NCI-H187 (cell line): ENCODE results near the gene LRRC4C.
"Not testable (repeated sequence)": the region's sequence is repeated elsewhere in the genome, so short reads cannot be mapped to it uniquely, and the experiment has no call there.

Source experiments
- DNase-seq, 2 experiments: peaks; one replicate each; lab custom pipeline; 2025; lab: John Stamatoyannopoulos, UW

The LRRC4C gene

GRCh38 chr11:40688369-40688768 is 771.1 kb downstream of the LRRC4C start:
- DNase-seq, result no peak

- DNase-seq, result no peak
Observed at GRCh38 chr11:40686765-40687164, 772.7 kb downstream of the LRRC4C start.

GRCh38 chr11:40683010-40683409 is 776.4 kb downstream of the LRRC4C start:
- no peak for DNase-seq

- DNase-seq, result no peak
Observed at GRCh38 chr11:40679276-40679675, 780.2 kb downstream of the LRRC4C start.

- DNase-seq, result no peak
Observed at GRCh38 chr11:40647295-40647694, 812.2 kb downstream of the LRRC4C start.

GRCh38 chr11:40642284-40642683 is 817.2 kb downstream of the LRRC4C start:
- no peak for DNase-seq

- no peak for DNase-seq
Observed at GRCh38 chr11:40619654-40620053, 839.8 kb downstream of the LRRC4C start.

- no peak for DNase-seq
Observed at GRCh38 chr11:40606800-40607199, 852.7 kb downstream of the LRRC4C start.

- DNase-seq, result no peak
Observed at GRCh38 chr11:40602866-40603552, 856.4 kb downstream of the LRRC4C start.

GRCh38 chr11:40597546-40598113 is 861.8 kb downstream of the LRRC4C start:
- no peak for DNase-seq

GRCh38 chr11:40573254-40573891 is 886.1 kb downstream of the LRRC4C start:
- DNase-seq, result no peak

- no peak for DNase-seq
Observed at GRCh38 chr11:40569947-40570531, 889.4 kb downstream of the LRRC4C start.

- no peak for DNase-seq
Observed at GRCh38 chr11:40567392-40567791, 892.1 kb downstream of the LRRC4C start.

GRCh38 chr11:40544162-40544561 is 915.3 kb downstream of the LRRC4C start:
- no peak for DNase-seq

GRCh38 chr11:40542821-40543220 is 916.6 kb downstream of the LRRC4C start:
- DNase-seq, result no peak

- DNase-seq, result no peak
Observed at GRCh38 chr11:40537734-40538133, 921.7 kb downstream of the LRRC4C start.

- not testable (repeated sequence) for DNase-seq
Observed at GRCh38 chr11:40522080-40522479, 937.4 kb downstream of the LRRC4C start.

GRCh38 chr11:40517122-40517521 is 942.3 kb downstream of the LRRC4C start:
- no peak for DNase-seq

- DNase-seq, result no peak
Observed at GRCh38 chr11:40514124-40514523, 945.3 kb downstream of the LRRC4C start.

- DNase-seq, result peak in 1 of 2 experiments; percentile 4
Observed at GRCh38 chr11:40513281-40513680, 946.2 kb downstream of the LRRC4C start.

GRCh38 chr11:40508303-40508702 is 951.1 kb downstream of the LRRC4C start:
- DNase-seq, result no peak

GRCh38 chr11:40506226-40506625 is 953.2 kb downstream of the LRRC4C start:
- no peak for DNase-seq

GRCh38 chr11:40491341-40491740 is 968.1 kb downstream of the LRRC4C start:
- no peak for DNase-seq
